HG03097 (cell line): ENCODE results near the gene DDR2.

Experiments
- ATAC-seq: cut with Tn5 transposase; IDR thresholded peaks from one replicate; pipeline ENCODE4 v1.9.1; 2021; ENCODE audit not compliant: unreplicated experiment, low FRiP score

The DDR2 gene

GRCh38 chr1:162822391-162823200 lies 190.3 kb downstream of the DDR2 start:
- ATAC-seq, result no peak

GRCh38 chr1:162823231-162823630 lies 191.0 kb downstream of the DDR2 start:
- ATAC-seq, result no peak

- no peak for ATAC-seq
Observed at GRCh38 chr1:162823771-162824525, 191.7 kb downstream of the DDR2 start.

GRCh38 chr1:162829268-162829667 lies 197.0 kb downstream of the DDR2 start:
- no peak for ATAC-seq

- no peak for ATAC-seq
Observed at GRCh38 chr1:162832470-162832869, 200.2 kb downstream of the DDR2 start.

GRCh38 chr1:162835157-162835899 lies 203.1 kb downstream of the DDR2 start:
- ATAC-seq, result peak; percentile 84
